Measurements from ENCODE around the gene DUSP12.
"Not testable (repeated sequence)": the region's sequence is repeated elsewhere in the genome, so short reads cannot be mapped to it uniquely, and the experiment has no call there.

DUSP12 gene, protein sequence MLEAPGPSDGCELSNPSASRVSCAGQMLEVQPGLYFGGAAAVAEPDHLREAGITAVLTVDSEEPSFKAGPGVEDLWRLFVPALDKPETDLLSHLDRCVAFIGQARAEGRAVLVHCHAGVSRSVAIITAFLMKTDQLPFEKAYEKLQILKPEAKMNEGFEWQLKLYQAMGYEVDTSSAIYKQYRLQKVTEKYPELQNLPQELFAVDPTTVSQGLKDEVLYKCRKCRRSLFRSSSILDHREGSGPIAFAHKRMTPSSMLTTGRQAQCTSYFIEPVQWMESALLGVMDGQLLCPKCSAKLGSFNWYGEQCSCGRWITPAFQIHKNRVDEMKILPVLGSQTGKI

GRCh38 chr1:161749509-161750407 is at the start of gene DUSP12:
TSS of gene DUSP12 (plus strand) at chr1:161749786. CDS start at chr1:161749802, 16 bp downstream.
- DNase-seq (ENCODE audit: low read depth) = peak; percentile 94

GRCh38 chr1:161702250-161702649 is 47.3 kb upstream of the DUSP12 start:
- DNase-seq (ENCODE audit: low read depth) = no peak

GRCh38 chr1:161705537-161705936 is 44.0 kb upstream of the DUSP12 start:
- DNase-seq (ENCODE audit: low read depth) = no peak

- no peak for DNase-seq (ENCODE audit: low read depth)
These were observed 43.5 kb upstream of the DUSP12 start for GRCh38 chr1:161706113-161706481.

DNA sequence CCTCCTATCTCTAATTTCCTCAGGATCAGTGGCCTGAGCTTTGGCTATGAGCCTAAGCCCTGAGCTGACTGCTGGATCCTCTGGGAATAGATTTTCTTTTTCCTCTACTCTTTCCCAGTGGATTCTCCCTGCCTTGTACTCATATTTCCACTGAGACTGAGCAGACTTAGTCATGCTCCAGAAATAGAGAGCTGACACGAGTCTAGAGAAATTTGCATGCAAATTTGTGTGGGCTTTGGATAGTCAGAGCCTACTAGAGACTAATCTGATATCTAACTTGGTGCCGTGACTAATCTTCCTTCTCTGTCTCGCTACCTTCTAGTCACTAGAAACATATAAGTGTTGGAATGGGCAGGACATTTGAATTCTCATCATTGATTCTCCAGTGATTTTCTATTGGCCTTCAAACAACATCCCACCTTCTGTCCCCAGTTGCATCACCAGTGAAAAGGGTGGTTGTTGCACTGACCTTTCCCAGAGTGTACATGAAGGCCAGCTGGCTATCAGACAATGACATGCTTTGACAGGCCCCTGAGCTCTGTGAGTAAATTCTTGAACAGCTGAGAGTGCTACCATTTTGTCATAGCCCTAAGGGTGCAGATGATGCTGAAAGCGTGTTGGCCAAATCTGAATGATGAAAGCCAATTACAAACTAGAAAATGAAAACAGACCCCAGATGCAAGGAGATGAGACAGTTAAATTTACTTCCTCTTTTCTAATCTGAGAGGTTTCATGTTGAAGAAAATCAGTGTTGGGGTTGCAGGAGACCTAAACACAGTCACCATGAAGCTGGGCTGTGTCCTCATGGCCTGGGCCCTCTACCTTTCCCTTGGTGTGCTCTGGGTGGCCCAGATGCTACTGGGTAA is 42.9 kb upstream of the DUSP12 start, which contains the start of gene FCRLA:
Gene FCRLA (plus strand): TSS at position 748 of the 866 bp plus-strand sequence. CDS start 36 bp downstream, at position 784.
- DNase-seq (ENCODE audit: low read depth) = no peak

GRCh38 chr1:161707503-161707902 is 42.1 kb upstream of the DUSP12 start:
- DNase-seq (ENCODE audit: low read depth) = no peak

- no peak for DNase-seq (ENCODE audit: low read depth)
These were observed 40.2 kb upstream of the DUSP12 start for GRCh38 chr1:161709373-161709772.

- DNase-seq (ENCODE audit: low read depth) = no peak
These were observed 39.0 kb upstream of the DUSP12 start for GRCh38 chr1:161710560-161710959.

GRCh38 chr1:161718559-161719324 is 30.8 kb upstream of the DUSP12 start:
- no peak for DNase-seq (ENCODE audit: low read depth)

- DNase-seq (ENCODE audit: low read depth) = no peak
These were observed 30.3 kb upstream of the DUSP12 start for GRCh38 chr1:161719325-161719611.

DNA sequence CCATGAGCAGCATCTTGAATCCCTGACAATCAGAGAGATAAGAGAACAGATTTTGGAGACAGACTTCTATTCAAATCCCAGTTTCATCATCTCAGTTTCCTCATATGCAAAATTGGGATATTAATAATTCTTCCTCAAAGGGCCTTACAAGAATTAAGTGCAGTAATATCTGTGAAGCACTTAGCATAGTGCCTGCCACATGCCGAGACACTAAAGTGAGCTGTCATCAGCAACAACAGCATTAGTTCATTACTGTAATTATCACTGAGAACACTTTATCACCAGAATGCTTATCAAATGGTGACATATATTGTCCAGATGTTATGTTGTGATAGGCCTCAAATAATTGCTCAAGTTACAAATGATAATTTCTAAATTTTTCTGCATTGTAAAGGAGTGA is 29.2 kb upstream of the DUSP12 start:
- no peak for DNase-seq (ENCODE audit: low read depth)

DNA sequence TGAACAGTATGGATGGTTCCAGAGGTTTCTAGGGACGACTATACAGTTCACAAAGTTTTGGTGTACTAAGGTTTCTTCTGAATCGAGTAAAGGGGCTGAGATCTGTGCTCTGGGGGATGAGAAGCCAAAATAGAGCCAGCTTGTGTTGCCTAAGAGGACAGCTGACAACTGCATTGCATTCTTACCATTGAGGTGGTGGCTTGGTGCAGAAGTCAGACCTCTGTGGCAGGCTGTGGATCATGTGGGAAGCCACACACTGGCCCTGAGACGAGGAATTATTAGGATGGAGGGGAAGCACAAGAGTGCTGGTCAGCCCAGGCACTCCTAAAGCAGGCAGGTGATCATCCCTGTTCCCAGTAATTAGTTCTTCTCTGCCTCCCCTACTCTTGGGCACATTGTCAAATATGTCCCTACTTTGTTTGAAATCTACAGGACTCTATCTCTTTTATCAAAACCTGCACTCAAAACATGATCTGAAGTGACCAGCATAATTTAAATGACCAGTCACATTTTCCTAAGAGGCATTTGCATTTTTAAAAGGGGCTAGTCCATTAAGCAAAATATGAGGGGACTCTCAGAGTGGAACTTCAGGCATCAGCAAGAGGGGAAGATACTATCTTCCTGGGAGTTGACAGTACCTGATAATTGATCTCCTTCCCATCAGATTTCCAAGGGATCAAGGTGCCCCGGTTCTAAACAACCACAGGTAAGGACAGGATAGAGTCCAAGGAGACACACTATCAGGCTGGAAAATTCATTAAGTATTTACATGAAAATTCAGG is 28.4 kb upstream of the DUSP12 start, which contains the start of gene FCRLB:
Gene FCRLB (plus strand): TSS at position 589 of the 782 bp plus-strand sequence. CDS start 1,129 bp downstream, outside the sequence.
- DNase-seq (ENCODE audit: low read depth) = no peak

DNA sequence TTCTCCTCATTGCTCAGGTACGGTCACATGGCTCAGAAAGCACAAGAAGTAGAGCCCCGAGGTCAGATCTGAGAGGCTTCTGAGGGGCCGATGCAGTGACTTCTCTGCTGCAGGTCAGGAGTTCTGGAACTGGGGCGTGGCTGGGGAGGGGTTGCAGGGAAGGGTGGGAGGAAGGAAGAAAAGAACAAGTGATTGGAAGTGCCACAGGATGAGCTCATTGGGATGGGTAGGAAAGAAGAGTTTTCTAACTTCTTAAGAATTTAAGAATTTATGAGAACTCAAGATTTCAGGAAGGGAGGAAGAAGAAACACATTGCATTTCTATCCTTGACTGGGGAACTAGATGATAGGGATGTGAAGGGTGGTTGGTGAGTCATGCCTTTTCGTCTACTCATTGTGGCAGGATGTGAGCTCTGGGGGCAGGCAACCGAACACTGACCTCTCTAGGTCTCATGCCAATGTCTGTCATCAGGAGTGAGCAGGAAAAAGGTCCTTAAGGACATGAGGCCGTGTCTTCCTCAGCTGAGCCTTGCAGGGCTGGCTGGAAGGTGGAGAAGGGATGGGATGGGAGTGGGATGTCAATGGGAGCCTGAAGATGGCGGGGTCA is 27.7 kb upstream of the DUSP12 start:
- no peak for DNase-seq (ENCODE audit: low read depth)

DNA sequence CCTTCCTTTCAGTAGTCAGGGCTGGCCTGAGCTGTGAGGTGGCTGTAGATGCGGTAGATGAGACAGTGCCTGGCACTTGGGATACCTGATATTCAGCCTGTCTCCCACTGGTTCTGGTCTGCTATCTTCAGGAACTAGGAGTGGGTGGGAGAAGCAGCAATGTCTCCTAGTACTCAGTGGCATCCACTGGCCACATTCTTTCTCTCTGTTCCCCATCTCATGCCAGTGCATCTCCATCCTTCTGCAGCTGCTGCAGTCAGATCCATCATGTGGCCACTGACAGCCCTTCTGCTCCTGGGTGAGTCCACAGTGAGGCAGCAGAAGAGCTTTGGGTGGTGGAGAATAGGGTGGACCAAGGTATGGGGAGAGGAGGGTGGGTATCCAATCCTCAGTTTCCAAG is 27.2 kb upstream of the DUSP12 start:
- no peak for DNase-seq (ENCODE audit: low read depth)

DNA sequence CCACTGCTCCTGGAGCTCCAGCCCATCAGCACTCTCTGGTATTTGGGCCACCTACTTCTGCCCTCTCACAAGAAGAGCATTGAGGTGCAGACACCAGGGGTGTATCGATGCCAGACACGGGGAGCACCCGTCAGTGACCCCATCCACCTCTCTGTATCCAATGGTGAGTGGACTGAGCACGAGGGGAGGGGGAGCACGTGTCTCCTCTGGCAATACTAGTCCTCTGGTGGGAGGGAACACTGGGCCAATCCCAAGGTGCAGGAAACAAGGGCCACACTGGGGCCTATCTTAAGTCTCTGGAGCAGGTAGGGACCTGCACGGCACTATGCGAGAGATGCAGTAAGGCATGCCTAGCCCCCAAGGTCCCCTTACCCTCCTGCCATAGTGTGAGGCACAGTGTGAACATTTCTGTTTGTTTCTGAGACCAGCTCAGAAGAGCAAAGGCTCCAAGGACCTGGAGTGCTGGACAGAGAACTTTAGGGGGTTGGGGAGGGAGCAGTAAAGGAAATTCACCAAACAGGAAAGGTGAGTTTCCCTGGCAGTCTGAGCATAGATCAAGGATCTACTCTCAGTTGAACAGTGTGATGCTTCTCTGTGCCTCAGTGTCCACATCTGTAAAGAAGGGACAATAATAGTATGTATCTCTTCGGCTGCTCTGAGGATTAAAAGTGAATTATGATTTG is 26.0 kb upstream of the DUSP12 start:
- no peak for DNase-seq (ENCODE audit: low read depth)

- not testable (repeated sequence) for DNase-seq (ENCODE audit: low read depth)
These were observed 24.2 kb upstream of the DUSP12 start for GRCh38 chr1:161725258-161725907.

GRCh38 chr1:161725908-161726472 is 23.6 kb upstream of the DUSP12 start:
- DNase-seq (ENCODE audit: low read depth) = no peak

GRCh38 chr1:161726473-161727255 is 22.9 kb upstream of the DUSP12 start:
- DNase-seq (ENCODE audit: low read depth) = peak; percentile 76

All from fibroblast of the conjunctiva (primary cell).